Activated CD4-positive, alpha-beta T cell treated with anti-CD3 and anti-CD28 coated beads for 24 hours (primary cell): ENCODE measurements around the gene DLX4.

Experiments
- DNase-seq, 2 donors: peaks; one replicate each; pipeline ENCODE4 v3.0.0-alpha.2; 2020; ENCODE audit warnings: low read depth in 2 of 2

DLX4 gene

DNA sequence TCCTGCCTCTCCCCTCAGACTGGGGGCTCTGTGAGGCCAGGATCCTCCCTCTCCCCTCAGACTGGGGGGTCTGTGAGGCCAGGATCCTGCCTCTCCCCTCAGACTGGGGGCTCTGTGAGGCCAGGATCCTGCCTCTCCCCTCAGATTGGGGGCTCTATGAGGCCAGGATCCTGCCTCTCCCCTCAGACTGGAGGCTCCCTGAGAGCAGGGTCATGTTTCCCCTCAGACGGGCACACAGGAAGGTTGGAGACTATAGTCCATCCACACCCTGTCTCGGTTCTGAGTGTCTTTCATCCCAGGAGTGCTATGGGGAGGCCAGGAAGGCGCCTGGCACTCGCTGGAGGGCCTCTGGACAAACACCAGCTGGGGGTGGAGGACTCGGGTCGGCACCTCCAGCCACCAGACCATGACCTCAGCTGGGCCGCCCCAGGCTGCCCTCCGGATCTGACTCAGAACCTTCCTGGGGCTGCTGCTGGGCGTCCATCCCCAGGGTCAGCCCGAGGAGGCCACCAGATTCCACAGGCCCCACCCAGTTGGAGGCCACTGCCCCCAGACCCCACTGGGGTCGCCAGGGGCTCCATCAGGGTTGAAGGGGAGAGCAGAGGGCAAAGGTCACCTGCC is 21.9 kb upstream of the DLX4 start:
- DNase-seq: no peak

DNA sequence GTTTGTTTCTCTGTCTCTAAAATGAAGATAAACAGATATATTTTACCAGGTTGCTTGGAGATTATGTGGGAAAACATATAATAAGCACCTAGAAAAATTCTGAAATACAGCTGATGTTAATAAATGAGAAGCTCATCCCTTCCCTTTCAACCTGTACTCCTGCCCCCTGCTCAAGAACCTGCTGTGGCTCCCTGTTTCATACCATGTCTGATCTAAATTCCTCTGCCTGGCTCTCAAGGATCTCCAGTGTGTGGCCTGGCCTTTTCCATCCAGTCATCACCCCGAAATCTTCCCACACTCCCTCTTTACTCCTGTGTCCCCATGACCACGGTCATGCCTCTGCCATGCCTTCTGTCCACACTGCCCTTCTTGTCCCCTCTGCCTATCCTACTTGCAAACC is 19.4 kb upstream of the DLX4 start:
- no peak for DNase-seq

DNA sequence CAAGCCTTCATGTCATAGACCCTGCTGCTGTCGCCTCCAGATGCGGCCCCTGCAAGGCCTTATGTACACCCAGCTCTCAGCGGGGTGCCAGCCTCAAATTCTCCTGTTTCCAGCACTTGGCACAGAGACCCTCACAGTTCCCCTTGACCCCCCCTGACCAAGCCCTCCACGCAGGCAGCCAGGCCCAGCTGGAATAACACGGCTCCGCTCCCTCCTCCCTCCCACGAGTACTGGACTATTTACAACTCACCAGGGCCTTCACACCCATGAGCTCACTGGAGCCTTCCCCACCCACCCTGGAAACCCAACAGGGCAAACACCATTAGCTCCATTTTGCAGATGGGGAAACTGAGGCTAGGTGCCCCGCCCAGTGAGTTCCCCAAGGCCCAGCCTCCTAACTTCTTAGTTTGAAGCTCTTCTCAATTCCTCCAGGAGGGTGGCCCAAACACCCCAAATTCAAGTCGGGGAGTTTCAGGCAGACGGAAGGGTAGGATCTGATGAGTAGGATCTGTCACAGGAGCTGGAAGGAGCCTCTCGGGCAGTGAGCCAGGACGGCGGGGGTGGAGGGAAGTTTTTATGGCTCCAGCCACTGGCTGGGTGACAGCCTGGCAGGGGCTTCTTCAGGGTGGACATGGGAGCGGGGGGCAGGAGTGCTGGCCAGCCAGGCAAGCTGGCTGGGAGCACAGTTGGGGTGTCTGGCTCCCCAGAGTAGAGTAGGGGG is 17.5 kb upstream of the DLX4 start:
- no peak for DNase-seq

DNA sequence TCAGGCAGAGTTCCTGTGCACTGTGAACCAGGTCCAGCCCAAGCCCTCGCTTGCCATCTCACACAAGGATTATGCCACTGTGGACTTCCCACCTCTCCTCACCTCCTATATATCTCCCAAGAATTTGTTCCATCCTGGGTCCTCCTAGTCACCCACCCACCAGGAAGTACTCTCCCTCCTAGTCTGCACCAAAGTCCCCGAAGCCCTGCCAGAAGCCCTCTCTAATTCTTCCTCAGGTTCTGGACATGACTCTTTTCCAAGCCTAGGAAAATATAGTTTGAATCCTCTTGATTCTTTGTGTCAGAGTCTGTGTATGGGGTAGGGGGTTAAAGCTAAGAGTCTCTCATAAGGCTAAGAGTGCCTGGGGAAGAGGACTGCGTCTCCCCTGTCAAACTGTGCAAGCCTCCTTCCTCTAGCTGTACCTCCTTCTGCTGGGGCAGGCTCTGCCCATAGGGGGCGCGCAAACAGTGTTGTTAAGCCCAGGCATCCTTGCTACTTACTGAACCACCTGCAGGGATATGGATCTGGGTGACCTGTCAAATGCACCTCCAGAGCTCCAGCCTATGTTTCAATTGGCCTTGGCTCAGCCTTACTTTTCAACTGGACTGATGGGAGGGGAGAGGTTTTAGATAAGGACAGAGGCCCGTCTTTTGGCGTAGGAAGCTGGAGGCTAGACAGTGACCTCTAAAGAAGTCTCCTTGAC is 16.6 kb upstream of the DLX4 start:
- DNase-seq: peak; percentile 79

DNA sequence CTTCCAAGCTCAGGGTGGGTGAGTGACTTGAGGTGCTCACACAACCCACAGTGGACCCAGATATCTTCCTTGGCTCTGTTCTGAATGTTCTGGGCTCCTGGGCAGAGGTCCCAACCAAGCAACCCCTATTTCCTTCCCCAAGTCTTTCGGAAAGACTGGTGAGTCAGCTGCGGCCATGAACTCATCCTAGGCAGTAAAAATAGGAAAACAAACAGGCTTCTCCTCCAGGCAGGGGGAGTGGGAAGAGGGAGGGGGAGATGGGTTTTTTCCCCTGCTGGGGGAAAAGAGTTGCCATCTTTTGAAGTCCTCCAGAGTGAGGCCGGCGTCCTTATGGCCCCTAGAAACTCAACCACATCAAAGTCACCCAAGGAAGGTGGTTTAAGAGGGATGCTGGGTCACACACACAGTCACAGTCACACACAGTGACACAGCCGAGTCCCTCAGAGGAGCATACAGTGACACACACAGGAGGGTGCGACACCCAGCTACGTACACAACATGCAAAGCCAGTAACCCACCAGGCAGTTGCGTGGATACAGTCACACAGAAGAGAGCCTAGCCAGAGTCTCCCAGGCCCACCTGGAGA is 16.0 kb upstream of the DLX4 start:
- DNase-seq: no peak

DNA sequence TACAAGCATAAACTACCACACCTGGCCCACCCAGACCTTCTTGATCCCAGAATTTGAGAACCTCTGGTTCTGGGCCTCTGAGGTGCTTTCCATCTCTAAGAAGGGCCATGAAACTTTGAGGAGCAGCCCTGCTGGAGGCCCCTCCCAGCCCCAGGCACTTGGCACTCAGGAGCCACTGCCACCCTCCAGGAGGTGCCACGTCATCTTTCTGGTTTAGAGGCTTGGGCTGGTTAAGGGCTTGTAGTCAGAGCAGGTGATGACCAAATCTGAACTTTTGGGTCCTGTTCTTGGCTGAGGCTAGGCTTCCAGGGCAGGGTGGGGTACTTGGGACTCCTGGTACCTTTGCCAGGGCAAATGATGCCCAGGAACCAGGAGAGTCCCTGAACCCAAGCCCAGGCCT is 13.8 kb upstream of the DLX4 start:
- DNase-seq: no peak

DNA sequence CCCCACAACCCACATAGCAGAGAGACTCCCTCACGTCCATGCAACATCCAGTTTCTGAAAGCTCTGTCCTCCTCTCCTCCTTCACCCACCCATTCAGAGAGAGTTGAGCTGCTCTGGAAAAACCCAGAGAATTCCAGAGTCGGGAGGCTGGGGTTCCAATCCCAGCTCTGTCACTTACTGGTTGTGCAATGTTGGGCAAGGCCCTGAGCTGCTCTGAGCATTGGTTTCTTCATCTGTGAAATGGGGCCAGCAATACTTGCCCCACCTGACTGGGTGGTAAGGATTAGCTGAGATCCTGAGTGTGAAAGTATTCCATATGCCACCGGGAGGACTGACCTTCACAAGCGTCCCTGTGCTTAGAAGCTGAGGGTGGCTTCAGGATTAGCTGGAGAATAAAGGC is 12.2 kb upstream of the DLX4 start:
- DNase-seq: no peak

DNA sequence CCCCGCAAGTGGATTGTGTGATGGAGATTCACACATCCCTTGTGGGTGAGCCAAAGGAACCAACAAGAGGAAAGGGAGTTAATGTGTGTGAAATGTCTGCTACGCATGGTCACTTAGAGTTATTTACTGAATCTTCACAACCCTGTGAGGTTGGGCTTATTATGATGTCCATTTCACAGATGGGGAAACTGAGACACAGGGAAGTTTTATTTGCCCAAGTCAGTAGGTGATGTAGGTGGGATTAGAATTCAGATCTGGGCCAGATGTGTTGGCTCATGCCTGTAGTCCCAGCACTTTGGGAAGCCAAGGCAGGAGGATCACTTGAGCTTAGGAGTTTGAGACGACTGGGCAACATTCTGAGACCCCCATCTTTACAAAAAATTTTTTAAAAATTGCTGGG is 11.6 kb upstream of the DLX4 start:
- no peak for DNase-seq

GRCh38 chr17:49958723-49959122 is 10.3 kb upstream of the DLX4 start:
- DNase-seq: no peak

DNA sequence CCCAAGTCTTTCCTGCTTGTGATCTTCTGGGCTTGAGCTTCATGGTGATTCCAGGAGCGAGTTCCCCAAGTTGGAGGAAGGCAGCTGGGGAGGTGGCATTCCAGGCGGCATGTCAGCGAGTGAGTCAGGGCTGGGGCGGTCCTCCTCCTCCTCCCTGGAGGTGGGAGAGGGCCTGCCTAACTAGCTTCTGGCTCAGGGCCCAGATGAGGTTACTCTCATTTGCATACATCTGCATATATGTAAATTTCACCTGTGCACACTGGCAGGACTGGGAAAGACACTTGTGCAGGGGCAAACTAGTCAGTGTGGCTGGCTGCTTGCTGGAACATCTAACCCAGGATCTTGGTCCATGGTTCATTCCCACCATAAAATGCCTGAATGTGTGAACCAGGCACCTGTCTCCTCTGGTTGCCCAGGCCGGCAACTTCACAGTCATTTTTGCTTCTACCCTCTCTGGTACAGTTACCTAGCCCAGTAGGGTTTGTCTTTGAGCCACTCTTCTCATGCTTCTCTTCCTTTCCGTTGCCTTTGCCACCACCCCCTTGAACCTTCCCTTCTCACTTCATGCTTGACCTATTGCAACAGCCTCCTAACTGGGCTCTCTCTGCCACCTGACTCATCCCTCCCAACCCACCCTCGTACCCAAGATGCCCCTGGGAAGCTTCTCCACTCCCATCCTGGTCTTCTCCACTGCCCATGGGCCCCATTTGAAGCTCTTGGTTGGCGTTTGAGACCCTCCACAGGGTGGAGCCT is 9.6 kb upstream of the DLX4 start:
- no peak for DNase-seq

- no peak for DNase-seq
Measured at GRCh38 chr17:49962599-49963308, 6.2 kb upstream of the DLX4 start.

DNA sequence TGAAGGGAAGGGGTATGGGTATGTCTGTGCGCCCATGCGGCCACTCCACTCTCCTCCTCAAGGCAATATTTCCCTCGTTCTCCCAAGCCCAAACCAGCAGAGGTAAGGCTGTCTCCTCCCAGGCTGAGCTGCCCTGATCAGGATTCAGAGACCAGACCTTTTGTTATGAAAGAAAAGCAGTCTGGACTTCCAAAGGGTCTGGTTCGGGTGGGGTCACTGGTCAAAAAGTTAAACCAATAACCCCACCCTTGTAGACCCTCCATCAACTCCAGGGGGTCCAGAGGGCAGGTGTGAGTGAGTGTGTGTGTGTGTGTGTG is 5.7 kb upstream of the DLX4 start:
- DNase-seq: no peak

GRCh38 chr17:49963626-49964302 is 5.2 kb upstream of the DLX4 start:
- no peak for DNase-seq

DNA sequence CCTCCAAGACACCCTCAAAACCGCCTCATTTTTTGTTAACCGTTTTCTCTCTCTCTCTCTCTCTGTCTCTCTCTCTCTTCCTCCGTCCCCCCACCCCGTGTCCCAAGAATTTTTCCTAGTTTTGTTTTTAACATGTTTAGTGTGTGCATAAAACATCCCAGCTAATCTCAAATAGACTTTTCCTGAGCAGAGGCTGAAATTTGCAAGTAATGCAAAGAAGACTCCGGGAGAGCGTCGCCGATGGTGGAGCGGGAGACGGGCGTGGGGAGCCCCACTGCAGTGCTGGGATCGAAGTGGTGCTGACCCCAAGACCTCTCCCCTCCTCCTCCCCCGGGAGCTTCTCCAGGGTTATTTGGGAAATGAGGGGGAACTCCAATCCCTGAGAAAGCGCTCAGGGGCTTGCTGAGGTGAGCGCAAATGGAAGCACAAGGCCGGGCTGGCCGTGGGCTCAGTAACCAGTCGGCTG is 4.7 kb upstream of the DLX4 start:
- DNase-seq: no peak

- DNase-seq: no peak
Measured at GRCh38 chr17:49964769-49965523, 4.0 kb upstream of the DLX4 start.

- no peak for DNase-seq
Measured at GRCh38 chr17:49965524-49965909, 3.5 kb upstream of the DLX4 start.

- no peak for DNase-seq
Measured at GRCh38 chr17:49966767-49967166, 2.2 kb upstream of the DLX4 start.

- DNase-seq: no peak
Measured at GRCh38 chr17:49967205-49967604, 1.8 kb upstream of the DLX4 start.

GRCh38 chr17:49967621-49968404 is 1.2 kb upstream of the DLX4 start:
- DNase-seq: no peak
